H1 (cell line): ENCODE data around the gene TBX15. TPM values are rescaled to one million over a fixed set of nuclear protein-coding genes. Genes with fewer than 3 reads are reported as not detected.

Experiments used
- CTCF ChIA-PET: fragments of 300-600 bp; sonication (Branson Sonifier 250); formaldehyde crosslinking; loops from one replicate; lab custom pipeline; 2021; ENCODE audit not compliant: partially characterized antibody; lab: Charles Lee
- POLR2A ChIA-PET: fragments of 300-600 bp; sonication (Branson Sonifier 250); formaldehyde crosslinking; loops from one replicate; lab custom pipeline; 2021; ENCODE audit warnings: inconsistent platforms; ENCODE audit not compliant: partially characterized antibody; lab: Charles Lee
- DNase-seq, 2 experiments: peaks; one replicate each; pipeline versions ENCODE4 v3.0.0 to v3.0.0-alpha.2; 2010 to 2022; ENCODE audit warnings: low spot score in 2 of 2, low read depth in 1 of 2, mixed read lengths in 1 of 2
- FAIRE-seq: peaks from 2 replicates; lab custom pipeline; 2011; peaks lifted over from hg19 to GRCh38; lab: Jason Lieb, UNC
- H2AFZ ChIP-seq: 2 replicates; pipeline ENCODE4 v1.8.1; 2012; ENCODE audit warnings: low read length, inconsistent platforms
- H2AK5ac ChIP-seq: 2 replicates; pipeline ENCODE4 v1.6.1; 2013; ENCODE audit warnings: low read depth, low read length
- H2BK120ac ChIP-seq: replicated peaks from 2 replicates; pipeline ENCODE3; 2013; ENCODE audit warnings: low read depth, low read length, inconsistent platforms
- H2BK12ac ChIP-seq: 2 replicates; pipeline ENCODE4 v1.6.1; 2013; ENCODE audit warnings: low read depth, low read length
- H2BK15ac ChIP-seq: 2 replicates; pipeline ENCODE4 v1.6.1; 2013; ENCODE audit warnings: low read length
- H2BK20ac ChIP-seq: 2 replicates; pipeline ENCODE4 v1.6.1; 2013; ENCODE audit warnings: low read length
- H2BK5ac ChIP-seq: 2 replicates; pipeline ENCODE4 v1.6.1; 2013; ENCODE audit warnings: low read depth, low read length
- H3K14ac ChIP-seq: 2 replicates; pipeline ENCODE4 v1.6.1; 2013; ENCODE audit warnings: inconsistent platforms; ENCODE audit not compliant: insufficient read length
- H3K18ac ChIP-seq: 2 replicates; pipeline ENCODE4 v1.6.1; 2013; ENCODE audit warnings: low read length; ENCODE audit errors: extremely low read depth
- H3K23ac ChIP-seq: 2 replicates; pipeline ENCODE4 v1.6.1; 2013; ENCODE audit warnings: inconsistent platforms; ENCODE audit not compliant: insufficient read length
- H3K23me2 ChIP-seq: 2 replicates; pipeline ENCODE4 v1.6.1; 2013; ENCODE audit warnings: low read depth, low read length
- H3K27ac ChIP-seq: 2 replicates; pipeline ENCODE4 v1.6.1; 2011; ENCODE audit warnings: low read depth, low read length, inconsistent platforms
- H3K27me3 ChIP-seq, 4 experiments: replicated peaks in 1 of 4; 1 replicate in 1 of 4; 2 replicates in 3 of 4; pipeline versions ENCODE4 v1.6.1 to v1.8.1; 2011 to 2013; ENCODE audit warnings: low read length in 3 of 4, mild to moderate bottlenecking in 3 of 4, inconsistent platforms in 2 of 4, mixed read lengths in 2 of 4, moderate library complexity in 1 of 4; ENCODE audit not compliant: control insufficient read depth in 3 of 4, insufficient read depth in 3 of 4; ENCODE audit errors: extremely low read depth in 1 of 4
- H3K36me3 ChIP-seq, 4 experiments: 2 replicates each; pipeline versions ENCODE4 v1.6.1 to v1.8.1; 2011 to 2013; ENCODE audit warnings: mild to moderate bottlenecking in 4 of 4, low read length in 3 of 4, moderate library complexity in 2 of 4, control low read depth in 1 of 4, inconsistent platforms in 1 of 4; ENCODE audit not compliant: insufficient read depth in 4 of 4, control insufficient read depth in 2 of 4
- H3K4ac ChIP-seq: replicated peaks from 2 replicates; pipeline ENCODE3; 2013; ENCODE audit warnings: low read length, low read depth, mixed read lengths, inconsistent platforms; ENCODE audit not compliant: insufficient read length
- H3K4me1 ChIP-seq, 4 experiments: replicated peaks in 1 of 4; 1 replicate in 1 of 4; 2 replicates in 3 of 4; pipeline versions ENCODE4 v1.6.1 to v1.8.1; 2011 to 2013; ENCODE audit warnings: low read length in 3 of 4, inconsistent platforms in 2 of 4, mixed read lengths in 1 of 4; ENCODE audit not compliant: insufficient read depth in 4 of 4, control insufficient read depth in 3 of 4
- H3K4me2 ChIP-seq, 2 experiments: 2 replicates each; pipeline versions ENCODE4 v1.6.1 to v1.8.1; 2011 to 2013; ENCODE audit warnings: low read depth in 2 of 2, low read length in 2 of 2, control low read depth in 1 of 2, inconsistent platforms in 1 of 2, mild to moderate bottlenecking in 1 of 2; ENCODE audit not compliant: insufficient read depth in 1 of 2
- H3K4me3 ChIP-seq, 4 experiments: fragments of 200-600, 300-600 bp in 1 of 4; sonication (generic), shearing (Covaris generic), sonication (Bioruptor Twin) in 1 of 4; 2 replicates each; pipeline versions ENCODE4 v1.5.1 to v1.8.1; 2011 to 2016; ENCODE audit warnings: low read length in 4 of 4, low read depth in 3 of 4, control low read depth in 2 of 4, inconsistent platforms in 2 of 4, mild to moderate bottlenecking in 2 of 4, mixed read lengths in 1 of 4, moderate library complexity in 1 of 4; ENCODE audit not compliant: insufficient read depth in 2 of 4; ENCODE audit errors: extremely low read depth in 1 of 4
- H3K56ac ChIP-seq: replicated peaks from 2 replicates; pipeline ENCODE3; 2013; ENCODE audit warnings: low read depth, mild to moderate bottlenecking, mixed read lengths, low read length, inconsistent platforms; ENCODE audit not compliant: insufficient read length
- H3K79me1 ChIP-seq: 2 replicates; pipeline ENCODE4 v1.6.1; 2013; ENCODE audit warnings: low read depth, low read length, control low read depth
- H3K79me2 ChIP-seq, 2 experiments: 2 replicates each; pipeline versions ENCODE4 v1.6.1 to v1.8.1; 2012 to 2013; ENCODE audit warnings: low read length in 2 of 2, mild to moderate bottlenecking in 2 of 2, inconsistent platforms in 1 of 2; ENCODE audit not compliant: insufficient read depth in 2 of 2, control insufficient read depth in 1 of 2
- H3K9ac ChIP-seq, 4 experiments: replicated peaks in 1 of 4; 1 replicate in 1 of 4; 2 replicates in 3 of 4; pipeline versions ENCODE4 v1.6.1 to v1.8.1; 2011 to 2013; ENCODE audit warnings: low read depth in 3 of 4, low read length in 3 of 4, control low read depth in 2 of 4, mild to moderate bottlenecking in 2 of 4, moderate library complexity in 2 of 4, inconsistent platforms in 1 of 4; ENCODE audit errors: extremely low read depth in 1 of 4
- H3K9me3 ChIP-seq, 2 experiments: 2 replicates each; pipeline versions ENCODE4 v1.6.1 to v1.8.1; 2012 to 2013; ENCODE audit warnings: mild to moderate bottlenecking in 2 of 2, moderate library complexity in 2 of 2, control low read depth in 1 of 2, inconsistent platforms in 1 of 2, low read depth in 1 of 2, low read length in 1 of 2, mixed read lengths in 1 of 2; ENCODE audit not compliant: insufficient read depth in 2 of 2
- H4K20me1 ChIP-seq, 2 experiments: replicated peaks in 1 of 2; 2 replicates each; pipeline versions ENCODE3 to v1.8.1; 2011 to 2013; ENCODE audit warnings: inconsistent platforms in 2 of 2, low read length in 2 of 2, mild to moderate bottlenecking in 1 of 2; ENCODE audit not compliant: insufficient read depth in 2 of 2, control insufficient read depth in 1 of 2
- H4K5ac ChIP-seq: 2 replicates; pipeline ENCODE4 v1.6.1; 2013; ENCODE audit warnings: low read length, low read depth, mixed read lengths, inconsistent platforms; ENCODE audit not compliant: insufficient read length
- H4K8ac ChIP-seq: 2 replicates; pipeline ENCODE4 v1.8.0; 2013; ENCODE audit warnings: mild to moderate bottlenecking, moderate library complexity, low read length, inconsistent platforms; ENCODE audit not compliant: insufficient read depth; ENCODE audit errors: extremely low read depth
- H4K91ac ChIP-seq: replicated peaks from 2 replicates; pipeline ENCODE3; 2013; ENCODE audit warnings: low read length, mixed read lengths, inconsistent platforms; ENCODE audit not compliant: insufficient read length
- CBX8 ChIP-seq: fragments of 300-800, 300-1000 bp; sonication (generic); IDR thresholded peaks from 2 replicates; pipeline ENCODE4 v1.7.1; 2016; ENCODE audit warnings: low read depth, low read length, borderline replicate concordance
- EGR1 ChIP-seq: IDR thresholded peaks from 2 replicates; pipeline ENCODE4 v1.6.1; 2011; ENCODE audit warnings: low read depth, low read length, borderline replicate concordance
- HDAC6 ChIP-seq: IDR thresholded peaks from one replicate; pipeline ENCODE4 v1.7.1; 2012; ENCODE audit warnings: low read depth, mild to moderate bottlenecking, inconsistent platforms, low read length, moderate library complexity
- WGBS, 2 experiments: shearing (Covaris generic) in 1 of 2; methylation state at CpG; one replicate each; pipeline versions ENCODE4 v1.1.6 to v1.1.7; 2013 to 2015; ENCODE audit warnings: low lambda C conversion rate in 2 of 2, mixed read lengths in 2 of 2, inconsistent platforms in 1 of 2, low coverage in 1 of 2, missing lambda C conversion rate in 1 of 2; ENCODE audit not compliant: insufficient replicate concordance in 2 of 2, insufficient coverage in 1 of 2, insufficient read length in 1 of 2; ENCODE audit errors: extremely low coverage in 1 of 2, missing lambda C conversion rate in 1 of 2; 5-methylcytosine and 5-hydroxymethylcytosine counted together
- polyA plus RNA-seq, 7 experiments: library from polyadenylated mRNA; depleted of rRNA in 3 of 7; stranded (reverse) in 5 of 7; unstranded in 2 of 7; fragments of >200 nt in 5 of 7; fragments of 200-250 nt in 2 of 7; gene quantifications; 1 replicate in 5 of 7; 2 replicates in 1 of 7; 4 replicates in 1 of 7; pipeline versions ENCODE4 v1.2.1 to v1.2.3, GENCODE V29; 2011 to 2013; ENCODE audit warnings: missing spikeins in 2 of 7, mixed read lengths in 2 of 7
- total RNA-seq: library from RNA; stranded (reverse); fragmentation: NEBNext Ultra II Directional; extraction: Animal tissue kit (Norgen Biotek cat#: 25700); gene quantifications from 2 replicates; pipeline ENCODE4 v1.2.1, GENCODE V29; 2021

Gene TBX15
- total and polyA plus RNA-seq, 2 of the 8 experiments (the other 6 are each of a cell fraction or from before 2014, with no cell fraction given), result 0.14 to 0.24 TPM

DNA sequence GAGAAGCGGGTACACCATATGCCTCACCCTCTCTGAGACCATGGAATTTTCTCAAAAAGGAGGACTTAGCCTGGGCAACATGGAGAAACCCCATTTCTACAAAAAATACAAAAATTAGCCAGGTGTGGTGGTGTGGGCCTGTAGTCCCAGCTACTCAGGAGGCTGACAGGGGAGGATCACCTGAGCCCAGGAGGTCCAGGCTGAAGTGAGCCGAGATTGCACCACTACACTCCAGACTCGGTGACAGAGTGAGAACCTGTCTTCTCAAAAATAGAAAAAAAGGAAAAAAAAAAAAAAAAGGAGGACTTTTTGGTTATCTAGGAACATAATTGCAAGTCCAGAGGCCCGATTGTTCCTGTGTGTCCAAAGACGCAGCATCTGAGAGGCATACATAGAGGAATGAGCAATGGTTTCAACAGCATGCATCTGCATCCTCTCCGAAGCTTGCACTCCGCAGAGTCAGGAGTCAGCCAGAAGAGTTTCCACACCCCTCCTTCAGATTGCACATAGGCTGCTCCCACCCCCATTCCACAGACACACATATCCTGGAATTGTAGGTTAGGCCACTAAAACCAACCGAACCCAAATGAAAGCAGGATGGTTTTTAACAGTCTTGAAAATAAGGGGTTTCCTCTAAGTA, 2.5 kb upstream of the TBX15 start:
- TF ChIP-seq CBX8, result 0 out of 2 replicates have a peak, but pooled peaks have one; percentile 59
- TF ChIP-seq EGR1, result no peak
- no peak for TF ChIP-seq HDAC6
- TF ChIP-seq, all 59 proteins: peak for 1
- Histone ChIP-seq H4K8ac (no peak overlapping the region), H3K79me1 (no peaks in the 10 kb centered on the region), H2BK120ac (peak overlapping the region; percentile 38), H4K91ac (no peak overlapping the region), H3K4ac (no peak overlapping the region), H3K79me2 (no peaks in the 10 kb centered on the region), H3K27me3 (peaks cover 87 to 100% (median 100%) of the 10 kb centered on the region in 4 experiments), H2AFZ (no peak overlapping the region), H3K23ac (no peak overlapping the region), H2BK20ac (peak overlapping the region; percentile 77; the same call in 1 of the 2 replicates), H3K27ac (no peak overlapping the region), H3K56ac (no peak overlapping the region), H2BK5ac (no peak overlapping the region), H3K23me2 (peaks cover 4% of the 10 kb centered on the region; the same call in 1 of the 2 replicates), H3K9me3 (no peaks in the 10 kb centered on the region), H2BK12ac (0 out of 2 replicates have a peak overlapping the region, but pooled peaks have one; percentile 95), H3K18ac (peak overlapping the region; percentile 71), H3K9ac (no peak overlapping the region), H4K20me1 (peaks cover 8 to 20% of the 10 kb centered on the region in 2 experiments), H2AK5ac (no peak overlapping the region; the same call in 1 of the 2 replicates), H3K4me3 (peak overlapping the region in 1 of 4 experiments; percentile 60; a peak in 2 of 8 replicates), H3K4me1 (peaks cover 13 to 51% (median 25%) of the 10 kb centered on the region in 4 experiments), H3K36me3 (peaks cover 0 to 2% (median 0%) of the 10 kb centered on the region in 4 experiments; a peak in 1 of 8 replicates), H2BK15ac (no peak overlapping the region), H3K14ac (no peak overlapping the region), H4K5ac (no peak overlapping the region), H3K4me2 (peak overlapping the region; percentile 62 to 83)
- DNase-seq (no peak), FAIRE-seq (no peak)
- ChIA-PET POLR2A (interaction anchor here (1.7 to 2.7 kb wide), 2 partner anchors 10 to 16 kb away, joined by 3 to 7 read pairs; no protein-coding TSS in a partner anchor), CTCF (interaction anchor here (1.3 to 3.0 kb wide), 6 partner anchors 12 to 767 kb away, joined by 3 to 13 read pairs (median 4); no protein-coding TSS in a partner anchor)
- WGBS, 2 experiments, result 51% methylated on average over 8 of the region's 8 CpGs; no CpG with 5 or more reads in 1 of the 2 experiments
